GM21360 (cell line): ENCODE measurements around the gene ANGPT4.
"Not testable (repeated sequence)": the region's sequence is repeated elsewhere in the genome, so short reads cannot be mapped to it uniquely, and the experiment has no call there.

ENCODE experiments used
- ATAC-seq: cut with Tn5 transposase; IDR thresholded peaks from one replicate; pipeline ENCODE4 v1.9.1; 2021; ENCODE audit warnings: mild to moderate bottlenecking, moderate library complexity; ENCODE audit not compliant: unreplicated experiment

ANGPT4 gene

DNA sequence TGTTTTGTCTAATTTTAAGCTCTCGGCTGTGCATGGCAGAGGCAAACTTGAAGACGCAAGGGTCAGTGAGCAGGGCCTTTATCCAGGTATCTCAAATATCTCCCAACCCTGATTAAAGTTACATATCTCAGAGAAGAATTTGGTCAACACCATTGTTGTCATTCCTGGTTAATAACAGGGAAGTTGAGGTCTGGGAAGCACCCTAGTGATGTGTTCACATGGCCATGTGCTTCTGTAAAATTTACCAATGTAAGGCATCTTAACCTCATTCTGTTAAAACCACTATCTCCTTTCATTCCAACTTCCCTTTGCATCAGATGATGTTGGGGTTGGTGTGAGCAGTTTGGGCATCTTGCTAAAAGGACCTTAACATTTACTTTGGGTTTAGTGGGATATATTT, 86.6 kb downstream of the ANGPT4 start:
- no peak for ATAC-seq

DNA sequence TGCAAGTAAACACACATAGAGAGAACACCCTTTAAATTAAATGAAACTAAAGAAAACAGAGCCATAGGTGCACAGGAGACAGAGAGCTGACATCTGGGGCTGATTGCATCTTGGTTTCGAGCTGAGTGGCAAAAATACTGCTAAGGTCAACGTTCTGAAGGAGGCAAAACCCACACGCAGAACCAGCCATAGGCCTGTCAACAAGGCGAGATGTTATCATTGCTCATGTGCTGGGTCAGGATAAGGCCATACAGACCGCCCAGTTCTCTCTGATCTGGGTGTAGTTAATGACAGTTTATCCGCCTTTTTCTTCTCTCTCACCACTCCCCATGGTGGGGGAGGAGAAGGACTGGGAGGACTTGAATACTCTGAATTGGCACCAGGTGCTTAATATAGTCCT, 87.1 kb downstream of the ANGPT4 start:
- ATAC-seq = no peak

DNA sequence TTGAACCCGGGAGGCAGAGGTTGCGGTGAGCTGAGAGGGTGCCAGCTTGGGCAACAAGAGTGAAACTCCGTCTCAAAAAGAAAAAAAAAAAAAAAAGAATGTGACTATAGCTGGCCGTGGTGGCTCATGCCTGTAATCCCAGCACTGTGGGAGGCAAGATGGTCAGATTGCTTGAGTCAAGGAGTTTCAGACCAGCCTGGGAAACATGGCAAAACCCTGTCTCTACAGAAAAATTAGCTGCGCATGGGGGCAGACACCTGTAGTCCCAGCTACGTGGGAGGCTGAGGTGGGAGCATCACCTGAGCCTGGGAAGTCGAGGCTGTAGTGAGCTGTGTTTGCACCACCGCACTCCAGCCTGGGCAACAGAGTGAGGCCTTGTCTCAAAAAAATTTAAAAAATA, 88.2 kb downstream of the ANGPT4 start:
- not testable (repeated sequence) for ATAC-seq

DNA sequence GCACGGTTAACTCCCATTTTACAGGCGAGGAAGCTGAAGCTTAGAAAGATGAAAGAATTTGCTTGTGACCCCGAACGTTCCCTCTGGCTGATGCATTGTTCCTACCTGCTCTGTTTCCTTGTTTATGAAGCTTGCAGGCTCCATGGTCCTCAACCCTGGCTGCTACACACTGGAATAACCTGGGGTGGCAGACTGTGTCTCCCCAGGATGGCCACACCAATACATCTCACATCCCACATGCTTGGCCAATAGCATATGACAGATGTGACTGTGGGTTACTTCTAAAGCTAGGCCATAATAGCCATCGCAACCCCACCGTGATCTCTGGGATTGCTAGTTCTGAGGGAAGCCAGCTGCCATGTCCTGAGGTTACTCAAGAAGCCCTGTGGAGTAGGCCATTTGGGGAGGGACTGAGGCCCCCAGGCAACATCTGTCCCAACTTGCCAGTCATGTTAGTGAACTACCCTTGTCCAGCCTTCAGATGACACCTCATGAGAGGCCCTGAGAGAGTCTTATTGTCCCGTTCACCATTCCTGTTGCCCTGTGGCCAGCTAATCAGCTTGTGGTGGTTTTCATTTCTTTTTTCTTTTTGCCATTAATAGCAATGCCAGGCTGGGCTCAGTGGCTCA, 89.3 kb downstream of the ANGPT4 start:
- ATAC-seq = no peak

DNA sequence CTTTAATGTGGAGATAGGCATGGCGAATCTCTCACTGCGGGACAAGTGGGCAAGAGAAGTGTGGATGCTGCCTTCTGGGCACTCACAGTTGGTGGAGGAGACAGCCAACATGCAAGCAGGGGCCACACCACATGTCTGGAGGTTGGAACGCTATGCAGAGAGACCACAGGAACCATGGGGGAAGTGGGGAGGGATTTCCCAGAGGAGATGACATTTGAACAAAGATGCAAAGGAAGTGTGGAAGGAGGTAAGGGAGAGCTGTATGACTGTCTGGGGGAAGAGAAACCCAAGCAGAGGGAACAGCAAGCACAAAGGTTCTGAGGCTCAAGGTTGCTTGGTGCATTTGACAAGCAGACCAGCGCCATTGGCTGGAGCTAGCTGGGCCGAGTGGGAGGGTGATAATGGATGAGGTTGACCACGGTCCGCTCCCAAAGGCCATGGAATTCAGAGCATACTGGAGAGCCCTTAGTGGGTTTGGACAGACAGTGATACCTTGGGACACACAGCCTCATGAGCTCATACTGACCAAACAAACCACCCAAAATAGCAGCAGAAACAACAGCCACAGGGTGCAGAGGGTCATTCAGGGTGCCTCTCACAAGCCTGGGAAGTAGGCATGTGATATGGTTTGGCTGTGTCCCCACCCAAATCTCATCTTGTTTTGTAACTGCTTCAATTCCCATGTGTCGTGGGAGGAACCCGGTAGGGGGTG, 90.3 kb downstream of the ANGPT4 start:
- ATAC-seq = no peak

DNA sequence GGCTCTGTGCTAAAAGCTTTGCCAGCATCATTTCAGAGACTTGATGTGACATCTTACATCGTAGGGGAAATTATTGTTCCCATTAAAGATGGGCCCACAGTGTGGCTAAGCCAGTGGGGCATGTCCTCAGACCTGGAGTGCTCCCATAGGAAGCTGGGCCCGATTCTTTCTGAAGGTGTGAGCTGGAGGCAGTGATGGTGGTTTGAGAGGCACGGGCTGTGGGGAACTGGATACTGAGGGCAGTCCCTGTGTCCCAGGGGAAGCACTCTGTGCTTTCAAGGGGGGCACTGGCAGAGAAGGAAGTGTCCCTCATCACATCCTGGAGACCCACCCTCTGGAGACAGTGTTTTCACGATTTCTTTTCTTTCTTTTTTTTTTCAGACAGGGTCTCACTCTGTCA, 91.2 kb downstream of the ANGPT4 start:
- ATAC-seq = no peak

DNA sequence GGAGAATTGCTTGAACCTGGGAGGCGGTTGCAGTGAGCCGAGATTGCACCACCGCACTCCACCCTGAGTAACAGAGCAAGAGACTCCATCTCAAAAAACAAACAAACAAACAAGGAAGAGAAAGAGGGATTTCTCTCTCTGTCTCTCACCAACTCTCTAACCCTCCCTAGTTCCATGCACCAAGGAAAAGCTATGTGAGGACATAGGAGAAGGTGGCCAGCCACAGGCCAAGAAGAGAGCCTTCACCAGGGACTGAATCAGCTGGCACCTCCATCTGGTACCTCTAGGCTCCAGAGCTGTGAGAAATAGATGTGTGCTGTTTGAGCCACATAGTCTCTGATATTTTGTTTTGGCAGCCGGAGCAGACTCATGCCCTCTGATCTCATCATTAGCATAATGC, 91.6 kb downstream of the ANGPT4 start:
- no peak for ATAC-seq

DNA sequence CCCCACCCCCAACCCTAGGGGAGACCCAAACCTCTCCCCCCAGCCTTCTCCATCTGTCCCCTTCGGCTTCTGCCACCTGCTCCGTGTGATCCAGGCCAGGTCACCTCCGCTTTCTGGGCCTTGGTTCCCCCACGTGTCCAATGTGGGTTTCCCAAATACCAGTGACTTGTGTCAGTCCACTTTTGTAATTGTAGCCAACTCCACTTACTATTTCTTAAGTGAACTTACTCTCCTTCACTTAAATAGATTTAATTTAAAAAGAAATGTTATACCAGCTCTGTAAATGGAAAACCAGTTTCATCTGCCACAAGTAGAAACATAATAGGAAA, 92.6 kb downstream of the ANGPT4 start:
- ATAC-seq = no peak

DNA sequence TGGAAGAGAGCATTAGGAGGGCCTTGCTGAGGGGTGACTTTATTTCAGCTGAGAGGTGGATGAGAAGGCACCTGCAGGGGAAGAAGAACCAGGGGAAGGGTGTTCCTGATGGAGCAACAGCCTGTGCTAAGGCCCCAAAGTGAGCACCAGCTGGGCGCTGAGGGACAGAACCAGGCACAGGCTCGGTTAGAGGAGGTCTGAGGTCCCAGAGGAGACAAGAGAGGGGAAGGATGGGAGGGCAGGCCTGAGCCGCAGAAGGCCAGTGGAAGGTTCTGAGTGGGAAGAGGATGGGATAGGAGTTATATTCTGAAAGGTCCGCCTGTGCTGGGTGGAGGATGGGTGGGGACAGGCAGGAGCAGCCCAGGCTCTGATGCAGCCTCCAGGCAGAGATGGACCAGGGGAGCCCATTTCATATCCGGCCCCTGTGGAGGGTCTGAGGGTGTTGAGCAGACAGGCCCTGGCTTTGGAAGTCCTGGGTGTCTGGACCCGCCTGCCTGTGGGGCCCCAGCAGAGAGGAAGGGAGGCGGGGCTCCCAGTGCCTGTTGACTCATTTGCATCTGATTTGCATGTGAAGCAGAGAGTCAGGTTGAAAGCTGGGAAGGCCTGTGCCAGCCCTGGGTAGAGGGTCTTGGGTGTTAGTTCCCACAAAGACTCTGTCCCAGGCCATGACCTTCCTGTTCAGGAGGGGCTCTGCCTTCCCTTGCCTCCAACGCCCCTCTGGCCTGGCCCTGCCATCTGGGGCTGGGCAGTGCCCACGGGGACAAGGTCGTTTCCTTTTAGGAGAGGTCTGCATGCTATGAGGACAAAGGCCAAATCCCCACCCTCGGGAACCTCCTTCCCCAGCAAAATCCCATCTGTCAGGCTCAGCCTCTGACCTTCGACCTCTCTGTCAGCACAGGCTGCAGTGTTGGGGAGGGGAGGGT, 93.2 kb downstream of the ANGPT4 start:
- ATAC-seq = no peak

DNA sequence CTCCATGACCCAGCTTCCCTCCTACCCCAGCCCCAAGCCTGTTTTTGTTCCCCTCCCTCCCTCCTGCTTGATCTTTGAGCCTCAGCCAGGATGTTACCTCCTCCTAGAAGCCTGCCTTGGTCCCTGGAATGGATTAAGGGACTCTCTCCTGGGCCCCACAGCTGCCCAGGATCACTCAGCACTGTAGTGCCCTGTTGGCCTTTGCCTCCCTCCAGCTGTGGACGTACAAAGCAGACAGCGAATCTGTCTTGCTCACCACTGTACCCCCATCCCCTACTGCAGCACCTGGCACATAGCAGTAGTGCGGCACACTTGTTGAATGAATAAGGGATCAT, 94.4 kb downstream of the ANGPT4 start:
- ATAC-seq = no peak

DNA sequence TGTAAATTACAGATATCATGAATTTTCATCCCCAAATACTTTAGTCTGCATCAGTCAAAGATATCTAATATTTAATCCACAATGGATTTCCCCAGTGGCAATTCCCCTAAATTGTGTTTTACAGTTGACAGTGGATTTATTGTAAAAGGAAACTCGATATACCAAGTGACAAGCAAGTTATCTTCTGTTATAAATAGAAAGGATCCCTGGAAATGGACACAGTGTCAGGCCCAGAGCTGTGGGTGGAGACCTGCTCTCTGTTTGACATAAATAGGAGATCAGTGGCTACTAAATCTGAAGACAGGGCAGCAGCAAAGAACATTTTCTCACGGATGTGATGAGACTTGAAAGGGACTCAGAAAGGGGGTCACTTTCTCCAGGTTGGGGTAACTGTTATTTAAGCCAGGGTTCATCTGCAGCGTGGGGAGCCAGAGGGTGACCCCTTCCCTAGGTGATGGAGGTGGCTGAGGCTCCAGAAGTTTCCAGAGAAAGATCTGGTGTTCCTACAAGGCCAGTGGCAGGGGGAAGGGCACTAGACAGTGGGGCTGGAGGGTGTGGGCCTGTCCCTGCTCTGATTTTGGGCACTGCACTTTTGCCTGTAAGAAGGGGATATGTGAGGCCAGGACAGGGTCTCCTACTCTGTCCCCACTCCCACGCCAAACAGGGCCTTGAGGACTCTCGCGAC, 94.9 kb downstream of the ANGPT4 start:
- no peak for ATAC-seq

DNA sequence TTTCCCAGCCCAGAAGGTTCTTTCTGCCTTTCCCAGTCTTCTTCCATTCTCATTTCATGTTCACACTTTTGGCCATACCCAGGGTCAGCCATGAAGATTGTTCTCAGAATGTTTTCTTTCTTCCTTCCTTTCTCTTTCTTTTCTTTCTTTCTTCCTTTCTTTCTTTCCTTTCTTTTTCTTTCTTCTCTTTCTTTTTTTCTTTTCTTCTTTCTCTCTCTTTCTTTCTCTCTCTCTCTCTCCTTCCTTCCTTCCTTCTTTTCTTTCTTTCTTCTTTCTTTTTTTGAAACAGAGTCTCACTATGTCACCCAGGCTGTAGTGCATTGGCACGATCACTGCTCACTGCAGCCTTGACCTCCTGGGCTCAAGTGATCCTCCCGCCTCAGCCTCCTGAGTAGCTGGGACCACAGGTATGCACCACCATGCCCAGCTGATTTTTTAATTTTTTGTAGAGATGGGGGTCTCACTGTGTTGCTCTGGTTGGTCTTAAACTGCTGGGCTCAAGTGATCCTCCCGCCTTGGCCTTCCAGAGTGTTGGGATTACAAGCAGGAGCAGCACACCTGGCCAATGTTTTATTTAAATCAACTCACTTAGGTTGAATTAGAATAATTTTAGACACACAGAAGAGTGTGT, 95.7 kb downstream of the ANGPT4 start:
- ATAC-seq = no peak
